ENCODE results near the gene TSPEAR.

DNA sequence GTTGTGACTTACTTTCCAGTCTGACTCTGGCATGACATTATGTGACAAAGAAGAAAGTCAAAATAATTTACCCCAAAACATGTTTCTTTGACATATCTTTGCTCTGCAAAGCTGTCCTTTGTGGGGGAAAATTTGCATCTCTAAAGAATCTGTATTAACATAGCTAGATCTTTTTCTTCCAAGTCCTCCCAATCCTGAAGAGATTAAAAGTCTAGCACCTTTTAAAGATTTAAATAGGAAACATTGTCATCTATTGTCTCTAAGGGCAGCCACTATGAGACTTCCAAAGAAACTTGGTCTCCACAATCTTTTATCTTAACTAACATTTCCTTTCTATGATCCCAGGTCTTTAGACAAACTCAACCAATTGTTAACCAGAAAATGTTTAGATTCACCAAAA lies 240.0 kb downstream of the TSPEAR start:
- no peak for TF ChIP-seq YY1 (IDR thresholded peaks at IDR 0.05; ENCODE audit: low read depth)
- TF ChIP-seq, protein P1, sequence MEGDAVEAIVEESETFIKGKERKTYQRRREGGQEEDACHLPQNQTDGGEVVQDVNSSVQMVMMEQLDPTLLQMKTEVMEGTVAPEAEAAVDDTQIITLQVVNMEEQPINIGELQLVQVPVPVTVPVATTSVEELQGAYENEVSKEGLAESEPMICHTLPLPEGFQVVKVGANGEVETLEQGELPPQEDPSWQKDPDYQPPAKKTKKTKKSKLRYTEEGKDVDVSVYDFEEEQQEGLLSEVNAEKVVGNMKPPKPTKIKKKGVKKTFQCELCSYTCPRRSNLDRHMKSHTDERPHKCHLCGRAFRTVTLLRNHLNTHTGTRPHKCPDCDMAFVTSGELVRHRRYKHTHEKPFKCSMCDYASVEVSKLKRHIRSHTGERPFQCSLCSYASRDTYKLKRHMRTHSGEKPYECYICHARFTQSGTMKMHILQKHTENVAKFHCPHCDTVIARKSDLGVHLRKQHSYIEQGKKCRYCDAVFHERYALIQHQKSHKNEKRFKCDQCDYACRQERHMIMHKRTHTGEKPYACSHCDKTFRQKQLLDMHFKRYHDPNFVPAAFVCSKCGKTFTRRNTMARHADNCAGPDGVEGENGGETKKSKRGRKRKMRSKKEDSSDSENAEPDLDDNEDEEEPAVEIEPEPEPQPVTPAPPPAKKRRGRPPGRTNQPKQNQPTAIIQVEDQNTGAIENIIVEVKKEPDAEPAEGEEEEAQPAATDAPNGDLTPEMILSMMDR (IDR thresholded peaks at IDR 0.05) = no peak
- no peak for TF ChIP-seq RAD21 (IDR thresholded peaks at IDR 0.05; ENCODE audit: low read length)
- TF ChIP-seq TEAD4 (IDR thresholded peaks at IDR 0.05; ENCODE audit: borderline replicate concordance, insufficient read depth) = no peak
- no peak for TF ChIP-seq EP300 (IDR thresholded peaks at IDR 0.05; ENCODE audit: borderline replicate concordance in 1 of 2, low read depth in 1 of 2, low read length in 1 of 2)
- TF ChIP-seq TCF12 (IDR thresholded peaks at IDR 0.05) = no peak

Measured in SK-N-SH (cell line).